ENCODE measurements around the gene PGR. TPM values are rescaled to one million over a fixed set of nuclear protein-coding genes. Genes with fewer than 3 reads are reported as not detected.

The PGR gene
- total and polyA plus RNA-seq, 8 donors = 2.0 to 6.3 (median 4.7) TPM

DNA sequence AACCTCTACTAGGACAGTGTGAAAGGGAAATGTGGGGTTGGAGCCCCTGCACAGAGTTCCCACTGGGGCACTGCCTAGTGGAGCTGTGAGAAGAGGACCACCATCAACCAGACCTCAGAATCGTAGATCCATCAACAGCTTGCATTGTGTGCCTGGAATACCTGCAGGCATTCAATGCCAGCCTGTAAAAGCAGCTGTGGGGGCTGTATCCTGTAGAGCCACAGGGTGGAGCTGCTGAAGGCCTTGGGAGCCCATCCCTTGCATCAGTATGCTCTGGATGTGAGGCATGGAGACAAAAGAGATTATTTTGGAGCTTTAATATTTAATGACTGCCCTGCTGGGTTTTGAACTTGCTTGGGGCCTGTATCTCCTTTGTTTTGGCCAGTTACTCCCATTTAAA is 46.3 kb downstream of the PGR start:
- H3K4me3 ChIP-seq = no peak overlapping the region
- H3K9me3 ChIP-seq = peaks cover 0 to 27% of the 10 kb centered on the region in 2 donors
- no peak for ATAC-seq
- TF ChIP-seq, protein P1, sequence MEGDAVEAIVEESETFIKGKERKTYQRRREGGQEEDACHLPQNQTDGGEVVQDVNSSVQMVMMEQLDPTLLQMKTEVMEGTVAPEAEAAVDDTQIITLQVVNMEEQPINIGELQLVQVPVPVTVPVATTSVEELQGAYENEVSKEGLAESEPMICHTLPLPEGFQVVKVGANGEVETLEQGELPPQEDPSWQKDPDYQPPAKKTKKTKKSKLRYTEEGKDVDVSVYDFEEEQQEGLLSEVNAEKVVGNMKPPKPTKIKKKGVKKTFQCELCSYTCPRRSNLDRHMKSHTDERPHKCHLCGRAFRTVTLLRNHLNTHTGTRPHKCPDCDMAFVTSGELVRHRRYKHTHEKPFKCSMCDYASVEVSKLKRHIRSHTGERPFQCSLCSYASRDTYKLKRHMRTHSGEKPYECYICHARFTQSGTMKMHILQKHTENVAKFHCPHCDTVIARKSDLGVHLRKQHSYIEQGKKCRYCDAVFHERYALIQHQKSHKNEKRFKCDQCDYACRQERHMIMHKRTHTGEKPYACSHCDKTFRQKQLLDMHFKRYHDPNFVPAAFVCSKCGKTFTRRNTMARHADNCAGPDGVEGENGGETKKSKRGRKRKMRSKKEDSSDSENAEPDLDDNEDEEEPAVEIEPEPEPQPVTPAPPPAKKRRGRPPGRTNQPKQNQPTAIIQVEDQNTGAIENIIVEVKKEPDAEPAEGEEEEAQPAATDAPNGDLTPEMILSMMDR (IDR thresholded peaks at IDR 0.05) = no peak
- no peak overlapping the region for H3K27ac ChIP-seq
- no peaks in the 10 kb centered on the region for H3K4me1 ChIP-seq
- no peaks in the 10 kb centered on the region for H3K27me3 ChIP-seq
- H3K36me3 ChIP-seq = no peaks in the 10 kb centered on the region
- intact Hi-C loops (cut with DNase I) = no loop called here
- DNase-seq = no peak

DNA sequence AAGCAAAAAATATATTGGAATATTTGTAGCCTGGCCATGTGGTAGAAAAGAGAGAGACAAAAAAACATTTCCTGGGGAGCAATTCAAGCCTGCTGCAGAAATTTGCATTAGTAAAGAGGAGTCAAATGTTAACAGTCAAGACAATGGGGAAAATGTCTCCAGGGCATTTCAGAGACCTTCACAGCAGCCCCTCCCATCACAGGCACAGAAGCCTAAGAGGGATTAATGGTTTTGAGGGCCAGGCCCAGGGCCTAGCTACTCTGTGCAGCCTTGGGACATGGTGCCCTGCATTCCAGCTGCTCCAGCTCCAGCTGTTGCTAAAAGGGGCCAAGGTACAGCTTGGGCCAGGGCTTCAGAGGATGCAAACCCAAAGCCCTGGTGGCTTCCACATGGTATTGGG is 46.8 kb downstream of the PGR start:
- TF ChIP-seq, protein P1 (IDR thresholded peaks at IDR 0.05) = no peak
- ATAC-seq (no peak), DNase-seq (no peak)
- peaks cover 0 to 25% of the 10 kb centered on the region in 2 donors for H3K9me3 ChIP-seq
- intact Hi-C loops (cut with DNase I) = no loop called here
- no peaks in the 10 kb centered on the region for H3K36me3 ChIP-seq
- no peaks in the 10 kb centered on the region for H3K27me3 ChIP-seq
- no peaks in the 10 kb centered on the region for H3K4me1 ChIP-seq
- no peak overlapping the region for H3K27ac ChIP-seq
- H3K4me3 ChIP-seq = no peak overlapping the region

DNA sequence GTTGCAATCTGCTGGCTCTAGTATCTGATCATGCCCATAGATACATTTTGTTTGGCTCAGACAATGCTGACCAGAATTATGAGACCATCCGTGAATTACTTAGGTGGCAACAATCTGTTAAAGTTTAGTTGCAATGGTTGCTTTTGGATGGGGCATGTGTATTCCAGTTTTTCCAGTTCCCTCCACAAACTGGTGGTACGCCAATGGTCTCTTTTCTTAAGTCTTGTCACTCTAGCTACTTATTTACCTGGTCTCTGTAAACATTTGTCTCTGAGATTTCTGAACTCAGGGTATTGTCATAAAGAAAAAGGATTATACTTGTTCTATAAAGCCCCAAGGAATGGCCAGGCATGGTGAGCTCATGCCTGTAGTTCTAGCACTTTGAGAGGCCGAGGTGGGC is 65.9 kb downstream of the PGR start:
- TF ChIP-seq, protein P1 (IDR thresholded peaks at IDR 0.05) = no peak
- H3K4me3 ChIP-seq = no peak overlapping the region
- H3K27ac ChIP-seq = no peak overlapping the region
- no peaks in the 10 kb centered on the region for H3K36me3 ChIP-seq
- H3K27me3 ChIP-seq = no peaks in the 10 kb centered on the region
- ATAC-seq (no peak), DNase-seq (no peak)
- no peaks in the 10 kb centered on the region for H3K9me3 ChIP-seq
- intact Hi-C loops (cut with DNase I) = no loop called here
- peaks cover 0 to 4% of the 10 kb centered on the region in 2 donors for H3K4me1 ChIP-seq

DNA sequence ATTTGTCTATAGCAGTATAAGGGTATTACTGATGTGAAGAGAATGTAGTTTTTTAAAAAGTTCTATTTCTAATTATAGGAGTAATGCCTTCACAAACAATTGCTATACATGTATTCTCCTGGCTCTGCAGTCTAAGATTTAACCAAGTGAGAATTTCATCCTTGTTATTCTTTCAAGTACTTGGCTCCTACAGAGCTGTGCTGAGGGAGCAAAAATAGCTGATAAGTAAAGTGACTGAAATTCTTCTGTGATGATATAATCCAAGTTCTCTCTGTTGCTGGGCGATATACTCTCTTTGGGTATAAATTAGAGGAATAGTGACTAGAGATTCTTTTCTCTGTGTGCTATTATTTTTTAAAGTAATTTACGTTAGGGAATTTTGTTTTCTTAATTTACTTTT is 68.0 kb downstream of the PGR start:
- DNase-seq = no peak

DNA sequence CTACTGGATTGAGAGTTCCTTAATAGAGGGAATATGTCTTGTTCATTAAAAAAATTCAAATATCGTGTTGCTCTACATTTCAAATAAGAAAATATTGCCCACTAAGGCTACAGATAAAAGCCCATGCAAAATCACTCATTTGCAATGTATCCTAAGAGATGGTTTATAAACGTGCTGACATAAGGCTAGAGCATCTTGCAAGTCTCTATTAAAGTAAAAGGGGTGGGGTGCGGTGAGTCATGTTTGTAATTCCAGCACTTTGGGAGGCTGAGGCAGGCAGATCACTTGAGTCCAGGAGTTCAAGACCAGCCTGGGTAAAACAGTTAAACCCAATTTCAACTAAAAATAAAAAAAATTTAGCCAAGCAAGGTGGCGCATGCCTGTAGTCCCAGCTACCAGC is 70.3 kb downstream of the PGR start:
- H3K27ac ChIP-seq = no peak overlapping the region
- intact Hi-C loops (cut with DNase I) = no loop called here
- TF ChIP-seq, protein P1 (IDR thresholded peaks at IDR 0.05) = no peak
- no peak overlapping the region for H3K4me3 ChIP-seq
- H3K36me3 ChIP-seq = no peaks in the 10 kb centered on the region
- DNase-seq = no peak
- peaks cover 0 to 4% of the 10 kb centered on the region in 2 donors for H3K4me1 ChIP-seq
- H3K27me3 ChIP-seq = no peaks in the 10 kb centered on the region
- H3K9me3 ChIP-seq = no peaks in the 10 kb centered on the region
- no peak for ATAC-seq

More for the DNA sequence above, 68.0 kb downstream of the PGR start:
- Histone ChIP-seq H3K4me3 (no peak overlapping the region), H3K27me3 (no peaks in the 10 kb centered on the region), H3K9me3 (no peaks in the 10 kb centered on the region), H3K36me3 (no peaks in the 10 kb centered on the region), H3K27ac (no peak overlapping the region), H3K4me1 (peaks cover 0 to 4% of the 10 kb centered on the region in 2 donors)
- TF ChIP-seq, protein P1 (IDR thresholded peaks at IDR 0.05) = no peak
- intact Hi-C loops (cut with DNase I) = no loop called here
- ATAC-seq = peak; percentile 65

Measured in left lung (tissue), 10 donors.